Measurements from ENCODE around the gene USP53.

The USP53 gene

GRCh38 chr4:119204916-119205315 lies 7.6 kb upstream of the USP53 start:
- no peak overlapping the region; the same call in 1 of the 2 replicates for H3K27ac ChIP-seq (ENCODE audit: low read depth, low read length)

GRCh38 chr4:119205690-119206089 lies 6.8 kb upstream of the USP53 start:
- Histone ChIP-seq H3K4me1 (ENCODE audit: insufficient read depth, low read length) (peaks cover 26% of the 10 kb centered on the region), H3K36me3 (ENCODE audit: insufficient read depth, low read length) (no peaks in the 10 kb centered on the region), H3K9me3 (ENCODE audit: insufficient read depth, low read depth, low read length) (no peaks in the 10 kb centered on the region), H3K4me3 (ENCODE audit: low read length) (no peak overlapping the region), H3K27ac (ENCODE audit: low read depth, low read length) (no peak overlapping the region), H3K9ac (ENCODE audit: low read depth, low read length) (no peak overlapping the region), H3K27me3 (ENCODE audit: insufficient read depth, low read length) (no peaks in the 10 kb centered on the region)

More at GRCh38 chr4:119204916-119205315, 7.6 kb upstream of the USP53 start:
- no peaks in the 10 kb centered on the region for H3K36me3 ChIP-seq (ENCODE audit: insufficient read depth, low read length)
- H3K4me1 ChIP-seq (ENCODE audit: insufficient read depth, low read length): peaks cover 21% of the 10 kb centered on the region
- H3K9ac ChIP-seq (ENCODE audit: low read depth, low read length): no peak overlapping the region
- WGBS: 94% methylated on average over 4 of the region's 4 CpGs
- H3K4me3 ChIP-seq (ENCODE audit: low read length): no peak overlapping the region
- no peaks in the 10 kb centered on the region for H3K9me3 ChIP-seq (ENCODE audit: insufficient read depth, low read depth, low read length)
- H3K27me3 ChIP-seq (ENCODE audit: insufficient read depth, low read length): no peaks in the 10 kb centered on the region

GRCh38 chr4:119206178-119206577 lies 6.3 kb upstream of the USP53 start:
- H3K9me3 ChIP-seq (ENCODE audit: insufficient read depth, low read depth, low read length): no peaks in the 10 kb centered on the region
- H3K4me1 ChIP-seq (ENCODE audit: insufficient read depth, low read length): peaks cover 31% of the 10 kb centered on the region
- H3K9ac ChIP-seq (ENCODE audit: low read depth, low read length): no peak overlapping the region
- H3K4me3 ChIP-seq (ENCODE audit: low read length): no peak overlapping the region
- 0 out of 2 replicates have a peak, but pooled peaks cover under 1% of the 10 kb centered on the region for H3K27me3 ChIP-seq (ENCODE audit: insufficient read depth, low read length)
- no peaks in the 10 kb centered on the region for H3K36me3 ChIP-seq (ENCODE audit: insufficient read depth, low read length)
- H3K27ac ChIP-seq (ENCODE audit: low read depth, low read length): no peak overlapping the region
- WGBS: 84% methylated on average over 1 of the region's 1 CpG

GRCh38 chr4:119207051-119207450 lies 5.5 kb upstream of the USP53 start:
- Histone ChIP-seq H3K4me1 (ENCODE audit: insufficient read depth, low read length) (peaks cover 33% of the 10 kb centered on the region), H3K27ac (ENCODE audit: low read depth, low read length) (no peak overlapping the region), H3K27me3 (ENCODE audit: insufficient read depth, low read length) (0 out of 2 replicates have a peak, but pooled peaks cover 3% of the 10 kb centered on the region), H3K36me3 (ENCODE audit: insufficient read depth, low read length) (no peaks in the 10 kb centered on the region), H3K4me3 (ENCODE audit: low read length) (no peak overlapping the region), H3K9me3 (ENCODE audit: insufficient read depth, low read depth, low read length) (no peaks in the 10 kb centered on the region), H3K9ac (ENCODE audit: low read depth, low read length) (no peak overlapping the region)
- WGBS: 60% methylated on average over 1 of the region's 1 CpG

GRCh38 chr4:119209077-119209476 lies 3.4 kb upstream of the USP53 start:
- Histone ChIP-seq H3K27me3 (ENCODE audit: insufficient read depth, low read length) (0 out of 2 replicates have a peak, but pooled peaks cover 3% of the 10 kb centered on the region), H3K27ac (ENCODE audit: low read depth, low read length) (no peak overlapping the region), H3K4me3 (ENCODE audit: low read length) (no peak overlapping the region), H3K36me3 (ENCODE audit: insufficient read depth, low read length) (no peaks in the 10 kb centered on the region), H3K9ac (ENCODE audit: low read depth, low read length) (no peak overlapping the region), H3K4me1 (ENCODE audit: insufficient read depth, low read length) (peaks cover 35% of the 10 kb centered on the region), H3K9me3 (ENCODE audit: insufficient read depth, low read depth, low read length) (no peaks in the 10 kb centered on the region)

GRCh38 chr4:119209586-119209985 lies 2.9 kb upstream of the USP53 start:
- H3K9ac ChIP-seq (ENCODE audit: low read depth, low read length): no peak overlapping the region
- H3K9me3 ChIP-seq (ENCODE audit: insufficient read depth, low read depth, low read length): no peaks in the 10 kb centered on the region
- H3K4me3 ChIP-seq (ENCODE audit: low read length): no peak overlapping the region
- H3K27ac ChIP-seq (ENCODE audit: low read depth, low read length): no peak overlapping the region
- 96% methylated on average over 1 of the region's 1 CpG for whole genome bisulfite sequencing
- peaks cover 38% of the 10 kb centered on the region for H3K4me1 ChIP-seq (ENCODE audit: insufficient read depth, low read length)
- H3K27me3 ChIP-seq (ENCODE audit: insufficient read depth, low read length): 0 out of 2 replicates have a peak, but pooled peaks cover 3% of the 10 kb centered on the region
- no peaks in the 10 kb centered on the region for H3K36me3 ChIP-seq (ENCODE audit: insufficient read depth, low read length)

- H3K9ac ChIP-seq (ENCODE audit: low read depth, low read length): peak overlapping the region; percentile 90; the same call in 1 of the 2 replicates
- WGBS: 94% methylated on average over 4 of the region's 4 CpGs
- no peaks in the 10 kb centered on the region; the same call in 1 of the 2 replicates for H3K36me3 ChIP-seq (ENCODE audit: insufficient read depth, low read length)
- peak overlapping the region; percentile 65 for H3K4me3 ChIP-seq (ENCODE audit: low read length)
- H3K27me3 ChIP-seq (ENCODE audit: insufficient read depth, low read length): 0 out of 2 replicates have a peak, but pooled peaks cover 3% of the 10 kb centered on the region
- peaks cover 36% of the 10 kb centered on the region for H3K4me1 ChIP-seq (ENCODE audit: insufficient read depth, low read length)
- no peak overlapping the region for H3K27ac ChIP-seq (ENCODE audit: low read depth, low read length)
- no peaks in the 10 kb centered on the region for H3K9me3 ChIP-seq (ENCODE audit: insufficient read depth, low read depth, low read length)
Measured at GRCh38 chr4:119210775-119211174, 1.7 kb upstream of the USP53 start.

- no peaks in the 10 kb centered on the region; the same call in 1 of the 2 replicates for H3K36me3 ChIP-seq (ENCODE audit: insufficient read depth, low read length)
- peak overlapping the region; percentile 90 for H3K9ac ChIP-seq (ENCODE audit: low read depth, low read length)
- under 1% methylated on average over 12 of the region's 12 CpGs for WGBS
- peak overlapping the region; percentile 81 for H3K27ac ChIP-seq (ENCODE audit: low read depth, low read length)
- no peaks in the 10 kb centered on the region for H3K9me3 ChIP-seq (ENCODE audit: insufficient read depth, low read depth, low read length)
- H3K4me3 ChIP-seq (ENCODE audit: low read length): peak overlapping the region; percentile 65
- H3K27me3 ChIP-seq (ENCODE audit: insufficient read depth, low read length): 0 out of 2 replicates have a peak, but pooled peaks cover 3% of the 10 kb centered on the region
- peaks cover 36% of the 10 kb centered on the region for H3K4me1 ChIP-seq (ENCODE audit: insufficient read depth, low read length)
Measured at GRCh38 chr4:119211867-119212233, 663 bp upstream of the USP53 start.

- H3K36me3 ChIP-seq (ENCODE audit: insufficient read depth, low read length): peaks cover 10% of the 10 kb centered on the region
Measured at GRCh38 chr4:119212964-119213606, 572 bp downstream of the USP53 start.

GRCh38 chr4:119218093-119218492 lies 5.6 kb downstream of the USP53 start:
- peaks cover 51% of the 10 kb centered on the region for H3K36me3 ChIP-seq (ENCODE audit: insufficient read depth, low read length)
- WGBS: 92% methylated on average over 1 of the region's 1 CpG
- H3K27ac ChIP-seq (ENCODE audit: low read depth, low read length): no peak overlapping the region

More at GRCh38 chr4:119212964-119213606, 572 bp downstream of the USP53 start:
- peak overlapping the region; percentile 83 for H3K27ac ChIP-seq (ENCODE audit: low read depth, low read length)
- peaks cover 31% of the 10 kb centered on the region for H3K4me1 ChIP-seq (ENCODE audit: insufficient read depth, low read length)
- H3K27me3 ChIP-seq (ENCODE audit: insufficient read depth, low read length): 0 out of 2 replicates have a peak, but pooled peaks cover 3% of the 10 kb centered on the region
- H3K9ac ChIP-seq (ENCODE audit: low read depth, low read length): peak overlapping the region; percentile 79
- under 1% methylated on average over 24 of the region's 24 CpGs for WGBS
- H3K9me3 ChIP-seq (ENCODE audit: insufficient read depth, low read depth, low read length): no peaks in the 10 kb centered on the region
- peak overlapping the region; percentile 65 for H3K4me3 ChIP-seq (ENCODE audit: low read length)

GRCh38 chr4:119221412-119221811 lies 8.9 kb downstream of the USP53 start:
- Histone ChIP-seq H3K4me1 (ENCODE audit: insufficient read depth, low read length) (no peaks in the 10 kb centered on the region), H3K9ac (ENCODE audit: low read depth, low read length) (no peak overlapping the region), H3K27me3 (ENCODE audit: insufficient read depth, low read length) (no peaks in the 10 kb centered on the region), H3K36me3 (ENCODE audit: insufficient read depth, low read length) (peaks cover 63% of the 10 kb centered on the region), H3K4me3 (ENCODE audit: low read length) (no peak overlapping the region), H3K27ac (ENCODE audit: low read depth, low read length) (no peak overlapping the region), H3K9me3 (ENCODE audit: insufficient read depth, low read depth, low read length) (0 out of 2 replicates have a peak, but pooled peaks cover 4% of the 10 kb centered on the region)
- WGBS: 82% methylated on average over 4 of the region's 4 CpGs

More at GRCh38 chr4:119218093-119218492, 5.6 kb downstream of the USP53 start:
- Histone ChIP-seq H3K9me3 (ENCODE audit: insufficient read depth, low read depth, low read length) (no peaks in the 10 kb centered on the region), H3K27me3 (ENCODE audit: insufficient read depth, low read length) (no peaks in the 10 kb centered on the region), H3K9ac (ENCODE audit: low read depth, low read length) (no peak overlapping the region), H3K4me3 (ENCODE audit: low read length) (no peak overlapping the region), H3K4me1 (ENCODE audit: insufficient read depth, low read length) (peaks cover 10% of the 10 kb centered on the region)

All from HUES64 (cell line).